ENCODE results near the gene TBX3. TPM values are rescaled to one million over a fixed set of nuclear protein-coding genes. Genes with fewer than 3 reads are reported as not detected.

TBX3 gene
- 1.1 and 2.0 TPM in 2 replicates for total RNA-seq
- polyA plus RNA-seq = 0.43 and 0.52 TPM in 2 replicates
- 0.10 and 0.30 TPM in 2 replicates for polyA plus RNA-seq (2011; cell fraction: cytosol; rRNA removed)
- 1.1 and 1.2 TPM in 2 replicates for polyA plus RNA-seq (2011; cell fraction: nucleus; rRNA removed)
- 0.11 and 0.14 TPM in 2 replicates for polyA plus RNA-seq (2012)
- 0.36 and 0.68 TPM in 2 replicates for polyA minus RNA-seq
- 49.4 TPM for polyA minus RNA-seq (2011; cell fraction: cytosol; rRNA and poly(A)+ RNA removed)
- polyA minus RNA-seq (2011; cell fraction: nucleus; rRNA and poly(A)+ RNA removed) = 0.77 and 1.5 TPM in 2 replicates
- Bru-seq, nascent RNA = percentile 37 among the genes with signal in this experiment
- BruChase-seq, experiment 1, labeled RNA remaining after a 6-hour chase = percentile 24 among the genes with signal in this experiment
- percentile 42 among the genes with signal in this experiment for BruChase-seq, experiment 2, labeled RNA remaining after a 2-hour chase
- long read RNA-seq, full-length matches to known transcripts = 1 of 1 reads
- long read RNA-seq, partial matches to known transcripts = 0 of 1 reads
- long read RNA-seq, other reads (novel, unspliced or antisense) = 0 of 1 reads

DNA sequence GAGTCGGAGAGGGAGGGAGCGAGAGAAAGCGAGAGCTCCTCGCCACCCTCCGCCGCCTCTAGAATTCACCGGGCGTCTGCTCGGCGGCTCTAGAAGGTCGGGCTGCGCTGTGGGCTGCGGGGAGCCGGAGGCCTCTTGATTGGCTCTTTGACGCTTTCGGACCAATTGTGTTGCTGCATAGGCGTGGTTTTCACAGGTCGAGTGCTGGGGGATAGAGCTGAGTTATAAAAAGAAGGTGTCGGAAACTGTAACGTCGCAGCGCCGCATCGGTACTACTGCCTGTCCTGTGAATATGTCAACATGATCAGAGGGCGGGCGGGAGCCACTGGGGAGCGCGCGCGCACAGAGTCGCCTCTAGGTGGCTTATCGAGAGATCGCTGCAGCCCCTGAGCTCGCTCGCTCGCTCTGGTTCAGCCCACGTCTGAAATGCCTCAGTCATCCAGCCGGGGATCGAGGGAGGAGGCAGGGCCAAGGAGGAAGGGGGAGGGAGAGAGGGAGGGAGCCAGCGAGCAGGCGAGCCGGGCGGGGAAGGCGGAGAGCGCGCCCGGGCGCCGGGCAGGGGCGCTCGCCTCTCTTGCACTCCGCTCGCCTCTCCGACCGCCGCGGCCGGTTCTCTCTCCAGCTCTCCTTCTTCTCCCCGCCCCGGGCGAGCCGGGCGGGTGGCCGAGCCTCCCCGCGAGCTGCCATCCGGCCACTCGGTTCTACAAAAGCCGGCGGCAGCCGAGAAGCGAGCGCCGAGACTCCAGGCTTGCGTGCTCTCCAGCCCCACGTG is at the start of gene TBX3:
TBX3 (minus strand) TSS at position 78 of the 772 bp plus-strand sequence. CDS start 975 bp downstream, outside the sequence.
- no peaks in the 10 kb centered on the region for H3K36me3 ChIP-seq (ENCODE audit: control insufficient read depth in 2 of 2, extremely low read depth in 1 of 2, insufficient read depth in 2 of 2, low read length in 2 of 2)
- H3K4me3 ChIP-seq (replicated peaks in 1 of 3; ENCODE audit: insufficient read depth in 1 of 3, low read depth in 1 of 3, low read length in 3 of 3) = peak within 1 kb of the TSS; percentile 28 to 58 (median 44)
- ChIA-PET POLR2A (interaction anchor here (0.7 to 1.4 kb wide), 3 partner anchors 11 to 1262 kb away, joined by 3 to 6 read pairs (median 3); no protein-coding TSS in a partner anchor), CTCF (interaction anchor here (1.0 to 2.1 kb wide), 9 partner anchors 9 to 1263 kb away, joined by 3 to 8 read pairs (median 6); no protein-coding TSS in a partner anchor)
- dilution Hi-C loops (cut with MboI; ENCODE audit: extremely low pct_ligation_motif_present, low sequenced_read_pairs) = no loop called here
- H2AFZ ChIP-seq (ENCODE audit: low read depth, low read length) = peak within 1 kb of the TSS; percentile 76
- H3K27ac ChIP-seq (ENCODE audit: insufficient read depth, low read depth, low read length) = no peak within 1 kb of the TSS
- H3K79me2 ChIP-seq (ENCODE audit: control insufficient read depth, insufficient read depth, low read length) = no peaks in the 10 kb centered on the region
- DNase-seq (ENCODE audit: low read depth, low spot score) = peak; percentile 95
- intact Hi-C loops (cut with micrococcal nuclease) = loop anchor here (1.0 to 10.0 kb wide), 2 partner anchors 16 to 671 kb away; no protein-coding TSS in a partner anchor
- TF ChIP-seq POLR2AphosphoS5 (IDR thresholded peaks at IDR 0.05; ENCODE audit: insufficient read depth, low read depth, low read length) (peak; percentile 5), GATA2 (IDR thresholded peaks at IDR 0.05; ENCODE audit: insufficient read depth, insufficient read length, low read depth, low read length) (peak; percentile 63), FOS (IDR thresholded peaks at IDR 0.05; ENCODE audit: borderline replicate concordance, insufficient read depth, low read length) (no peak), JUN (IDR thresholded peaks at IDR 0.05; ENCODE audit: borderline replicate concordance, insufficient read depth, insufficient read length, low read depth) (no peak)
- TF ChIP-seq, protein P1, sequence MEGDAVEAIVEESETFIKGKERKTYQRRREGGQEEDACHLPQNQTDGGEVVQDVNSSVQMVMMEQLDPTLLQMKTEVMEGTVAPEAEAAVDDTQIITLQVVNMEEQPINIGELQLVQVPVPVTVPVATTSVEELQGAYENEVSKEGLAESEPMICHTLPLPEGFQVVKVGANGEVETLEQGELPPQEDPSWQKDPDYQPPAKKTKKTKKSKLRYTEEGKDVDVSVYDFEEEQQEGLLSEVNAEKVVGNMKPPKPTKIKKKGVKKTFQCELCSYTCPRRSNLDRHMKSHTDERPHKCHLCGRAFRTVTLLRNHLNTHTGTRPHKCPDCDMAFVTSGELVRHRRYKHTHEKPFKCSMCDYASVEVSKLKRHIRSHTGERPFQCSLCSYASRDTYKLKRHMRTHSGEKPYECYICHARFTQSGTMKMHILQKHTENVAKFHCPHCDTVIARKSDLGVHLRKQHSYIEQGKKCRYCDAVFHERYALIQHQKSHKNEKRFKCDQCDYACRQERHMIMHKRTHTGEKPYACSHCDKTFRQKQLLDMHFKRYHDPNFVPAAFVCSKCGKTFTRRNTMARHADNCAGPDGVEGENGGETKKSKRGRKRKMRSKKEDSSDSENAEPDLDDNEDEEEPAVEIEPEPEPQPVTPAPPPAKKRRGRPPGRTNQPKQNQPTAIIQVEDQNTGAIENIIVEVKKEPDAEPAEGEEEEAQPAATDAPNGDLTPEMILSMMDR (IDR thresholded peaks at IDR 0.05; ENCODE audit: extremely low read depth in 1 of 2, insufficient read depth in 1 of 2, low read depth in 1 of 2, low read length in 2 of 2) = peak; percentile 34 to 53
- no peaks in the 10 kb centered on the region for H3K4me1 ChIP-seq (ENCODE audit: control insufficient read depth, extremely low read depth, insufficient read depth, low read length)
- peak within 1 kb of the TSS; percentile 76 for H3K4me2 ChIP-seq (ENCODE audit: insufficient read depth, low read length)
- peaks cover 43 to 46% of the 10 kb centered on the region in 2 experiments for H3K27me3 ChIP-seq (ENCODE audit: control insufficient read depth in 2 of 2, insufficient read depth in 2 of 2, low read length in 2 of 2)
- FAIRE-seq = peak; percentile 93
- H3K9me3 ChIP-seq (replicated peaks; ENCODE audit: control insufficient read depth, insufficient read depth, low read length) = no peaks in the 10 kb centered on the region
- H4K20me1 ChIP-seq (replicated peaks; ENCODE audit: control insufficient read depth, extremely low read depth, insufficient read depth, low read length) = no peaks in the 10 kb centered on the region
- no peaks in the 10 kb centered on the region for H3K9me1 ChIP-seq (replicated peaks; ENCODE audit: control insufficient read depth, extremely low read depth, insufficient read depth, low read length)
- BruUV-seq (replicated peaks) = no TSS peak
- peak within 1 kb of the TSS; percentile 36 for H3K9ac ChIP-seq (replicated peaks; ENCODE audit: extremely low read depth, insufficient read depth, low read length)

Measured in endothelial cell of umbilical vein (primary cell).